ENCODE data around the gene MS4A10. TPM values are rescaled to one million over a fixed set of nuclear protein-coding genes. Genes with fewer than 3 reads are reported as not detected.
A peak's percentile ranks its signal among the peaks of the same experiment; 100 is the strongest.

The MS4A10 gene
- total and polyA plus RNA-seq, 10 of the 15 experiments (the other 5 are each of a cell fraction or from before 2014, with no cell fraction given) = not detected

DNA sequence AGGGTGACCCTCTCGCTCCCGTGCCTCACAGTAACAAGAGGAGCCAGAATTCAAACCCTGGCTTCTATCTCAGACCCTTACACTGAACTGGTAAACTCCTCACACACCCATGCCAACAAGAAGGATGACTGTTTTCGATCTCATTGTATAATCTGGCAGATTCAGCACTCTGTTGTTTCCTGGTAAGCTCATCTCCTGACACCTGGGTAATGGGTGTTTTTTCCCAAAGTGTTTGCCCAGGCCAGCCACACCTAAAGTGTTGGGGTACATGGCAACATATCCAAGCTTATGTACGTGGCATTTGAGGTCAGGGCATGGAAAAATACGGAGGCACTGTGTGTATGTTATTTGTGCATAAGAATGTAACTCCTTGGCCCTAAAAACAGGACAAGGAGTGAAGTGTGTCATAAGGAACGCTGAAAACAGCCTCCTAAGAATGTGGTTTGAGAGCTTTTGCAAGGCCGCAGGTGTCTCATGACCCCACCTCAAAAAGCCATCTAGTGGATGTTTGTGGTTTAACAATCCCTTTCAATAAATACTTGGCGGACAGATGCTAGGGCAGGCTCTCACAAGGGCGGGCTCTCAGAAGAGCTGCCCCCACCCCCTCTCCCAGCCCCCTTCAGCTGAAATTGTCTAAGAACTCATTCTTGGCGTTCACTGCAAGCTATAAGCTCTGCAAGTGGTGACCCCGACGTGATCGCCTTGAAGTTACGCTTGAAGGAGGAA is 28.7 kb upstream of the MS4A10 start, which contains the start of gene MS4A15 (continued):
- TF ChIP-seq CREB1 (IDR thresholded peaks at IDR 0.05; ENCODE audit: low read depth) (no peak), RUNX3 (IDR thresholded peaks at IDR 0.05; ENCODE audit: low read length) (peak; percentile 92), NRF1 (conservative IDR thresholded peaks at IDR 0.05; ENCODE audit: low read depth, low read length) (no peak), TCF12 (IDR thresholded peaks at IDR 0.05; ENCODE audit: low read depth, low read length) (0 out of 2 replicates have a peak, but pooled peaks have one; percentile 7), NR2C2 (IDR thresholded peaks at IDR 0.05; ENCODE audit: borderline replicate concordance, control insufficient read depth, insufficient read length, low read depth) (no peak)
- TF ChIP-seq, protein P1, sequence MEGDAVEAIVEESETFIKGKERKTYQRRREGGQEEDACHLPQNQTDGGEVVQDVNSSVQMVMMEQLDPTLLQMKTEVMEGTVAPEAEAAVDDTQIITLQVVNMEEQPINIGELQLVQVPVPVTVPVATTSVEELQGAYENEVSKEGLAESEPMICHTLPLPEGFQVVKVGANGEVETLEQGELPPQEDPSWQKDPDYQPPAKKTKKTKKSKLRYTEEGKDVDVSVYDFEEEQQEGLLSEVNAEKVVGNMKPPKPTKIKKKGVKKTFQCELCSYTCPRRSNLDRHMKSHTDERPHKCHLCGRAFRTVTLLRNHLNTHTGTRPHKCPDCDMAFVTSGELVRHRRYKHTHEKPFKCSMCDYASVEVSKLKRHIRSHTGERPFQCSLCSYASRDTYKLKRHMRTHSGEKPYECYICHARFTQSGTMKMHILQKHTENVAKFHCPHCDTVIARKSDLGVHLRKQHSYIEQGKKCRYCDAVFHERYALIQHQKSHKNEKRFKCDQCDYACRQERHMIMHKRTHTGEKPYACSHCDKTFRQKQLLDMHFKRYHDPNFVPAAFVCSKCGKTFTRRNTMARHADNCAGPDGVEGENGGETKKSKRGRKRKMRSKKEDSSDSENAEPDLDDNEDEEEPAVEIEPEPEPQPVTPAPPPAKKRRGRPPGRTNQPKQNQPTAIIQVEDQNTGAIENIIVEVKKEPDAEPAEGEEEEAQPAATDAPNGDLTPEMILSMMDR (IDR thresholded peaks at IDR 0.05 in 2 of 3, conservative IDR thresholded peaks at IDR 0.05 in 1 of 3; ENCODE audit: control insufficient read depth in 2 of 3, extremely low read depth in 1 of 3, insufficient read depth in 1 of 3, low read depth in 3 of 3, low read length in 3 of 3) = peak; percentile 40 to 60 (median 55)
- TF ChIP-seq, protein P2, sequence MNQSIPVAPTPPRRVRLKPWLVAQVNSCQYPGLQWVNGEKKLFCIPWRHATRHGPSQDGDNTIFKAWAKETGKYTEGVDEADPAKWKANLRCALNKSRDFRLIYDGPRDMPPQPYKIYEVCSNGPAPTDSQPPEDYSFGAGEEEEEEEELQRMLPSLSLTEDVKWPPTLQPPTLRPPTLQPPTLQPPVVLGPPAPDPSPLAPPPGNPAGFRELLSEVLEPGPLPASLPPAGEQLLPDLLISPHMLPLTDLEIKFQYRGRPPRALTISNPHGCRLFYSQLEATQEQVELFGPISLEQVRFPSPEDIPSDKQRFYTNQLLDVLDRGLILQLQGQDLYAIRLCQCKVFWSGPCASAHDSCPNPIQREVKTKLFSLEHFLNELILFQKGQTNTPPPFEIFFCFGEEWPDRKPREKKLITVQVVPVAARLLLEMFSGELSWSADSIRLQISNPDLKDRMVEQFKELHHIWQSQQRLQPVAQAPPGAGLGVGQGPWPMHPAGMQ (IDR thresholded peaks at IDR 0.05; ENCODE audit: borderline replicate concordance) = no peak
- TF ChIP-seq, protein P3, sequence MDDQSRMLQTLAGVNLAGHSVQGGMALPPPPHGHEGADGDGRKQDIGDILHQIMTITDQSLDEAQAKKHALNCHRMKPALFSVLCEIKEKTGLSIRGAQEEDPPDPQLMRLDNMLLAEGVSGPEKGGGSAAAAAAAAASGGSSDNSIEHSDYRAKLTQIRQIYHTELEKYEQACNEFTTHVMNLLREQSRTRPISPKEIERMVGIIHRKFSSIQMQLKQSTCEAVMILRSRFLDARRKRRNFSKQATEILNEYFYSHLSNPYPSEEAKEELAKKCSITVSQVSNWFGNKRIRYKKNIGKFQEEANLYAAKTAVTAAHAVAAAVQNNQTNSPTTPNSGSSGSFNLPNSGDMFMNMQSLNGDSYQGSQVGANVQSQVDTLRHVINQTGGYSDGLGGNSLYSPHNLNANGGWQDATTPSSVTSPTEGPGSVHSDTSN (IDR thresholded peaks at IDR 0.05; ENCODE audit: insufficient replicate concordance, low read depth, low read length) = no peak
